HFF-Myc (cell line): Measurements from ENCODE around the gene ABHD14A.

Experiments
- DNase-seq: peaks from one replicate; pipeline ENCODE4 v3.0.0-alpha.2; 2011; ENCODE audit warnings: low read depth; ENCODE audit errors: extremely low read depth
- H3K4me3 ChIP-seq: replicated peaks from 2 replicates; pipeline ENCODE4 v1.5.1; 2011; ENCODE audit warnings: low read depth, mild to moderate bottlenecking, control low read depth, low read length
- CTCF ChIP-seq: IDR thresholded peaks from 2 replicates; pipeline ENCODE4 v1.5.1; 2012; ENCODE audit warnings: mild to moderate bottlenecking, low read depth, low read length, control low read depth; ENCODE audit errors: missing control alignments

The ABHD14A gene

GRCh38 chr3:51975852-51976549, 1.1 kb downstream of the ABHD14A start:
- peak; percentile 6 for TF ChIP-seq CTCF
- no peak for DNase-seq
- peak overlapping the region; percentile 82 for H3K4me3 ChIP-seq

GRCh38 chr3:51977446-51978142, 2.7 kb downstream of the ABHD14A start:
- no peak for TF ChIP-seq CTCF
- DNase-seq = no peak
- H3K4me3 ChIP-seq = no peak overlapping the region

- H3K4me3 ChIP-seq = no peak overlapping the region
- no peak for DNase-seq
- no peak for TF ChIP-seq CTCF
These were observed 3.3 kb downstream of the ABHD14A start for GRCh38 chr3:51978143-51978502.

GRCh38 chr3:51980253-51980652, 5.4 kb downstream of the ABHD14A start:
- DNase-seq = no peak
- TF ChIP-seq CTCF = no peak
- H3K4me3 ChIP-seq = no peak overlapping the region

GRCh38 chr3:51982352-51982837, 7.5 kb downstream of the ABHD14A start:
- no peak for DNase-seq
- TF ChIP-seq CTCF = peak; percentile 66
- peak overlapping the region; percentile 66 for H3K4me3 ChIP-seq

GRCh38 chr3:51982838-51983577, 8.1 kb downstream of the ABHD14A start, which contains the start of gene ACY1:
Gene ACY1, plus strand, starts transcription at chr3:51983535. Its CDS starts 530 bp downstream, at chr3:51984065.
- DNase-seq = peak; percentile 56
- peak within 1 kb of the TSS; percentile 66 for H3K4me3 ChIP-seq
- TF ChIP-seq CTCF = no peak
